Thyroid gland (tissue), 4 donors: ENCODE results near the gene RAB40C. TPM values are rescaled to one million over a fixed set of nuclear protein-coding genes. Genes with fewer than 3 reads are reported as not detected.

ENCODE experiments used
- DNase-seq, 2 donors: peaks; one replicate each; pipeline ENCODE4 v3.0.0-alpha.2; 2019
- H3K27ac ChIP-seq, 3 donors: fragments of 200-600 bp; sonication (generic); 1 replicate in 2 of 3; 2 replicates in 1 of 3; pipeline ENCODE4 v1.5.1; 2016 to 2019; ENCODE audit warnings: mild to moderate bottlenecking in 1 of 3, moderate library complexity in 1 of 3
- H3K27me3 ChIP-seq: fragments of 200-600 bp; sonication (generic); one replicate; pipeline ENCODE4 v1.5.1; 2019
- H3K36me3 ChIP-seq, 2 donors: fragments of 200-600 bp; sonication (generic); one replicate each; pipeline ENCODE4 v1.5.1; 2016 to 2019
- H3K4me1 ChIP-seq, 2 donors: fragments of 200-600 bp; sonication (generic); one replicate each; pipeline ENCODE4 v1.5.1; 2017 to 2019
- H3K4me3 ChIP-seq, 3 donors: fragments of 200-600 bp; sonication (generic); replicated peaks in 1 of 3; 1 replicate in 2 of 3; 2 replicates in 1 of 3; pipeline ENCODE4 v1.5.1; 2016; ENCODE audit warnings: mild to moderate bottlenecking in 1 of 3
- H3K9me3 ChIP-seq: fragments of 200-600 bp; sonication (generic); one replicate; pipeline ENCODE4 v1.5.1; 2017
- POLR2A ChIP-seq, 2 donors: fragments of 450-650 bp; IDR thresholded peaks; one replicate each; pipeline ENCODE4 v1.6.1; 2017; ENCODE audit warnings: antibody characterized with exemption in 2 of 2, mild to moderate bottlenecking in 2 of 2, moderate library complexity in 1 of 2
- WGBS, 2 donors: methylation state at CpG; one replicate each; pipeline ENCODE4 v1.1.5; 2017; 5-methylcytosine and 5-hydroxymethylcytosine counted together
- intact Hi-C: fragments of 100-400 bp; cut with DNase I; formaldehyde crosslinking; loops from one replicate; pipeline ENCODE4 v1.15.1; 2023
- total RNA-seq, 4 donors: library from RNA; depleted of rRNA; stranded (reverse); fragments of >200 nt; gene quantifications; one replicate each; pipeline ENCODE4 v1.2.3, GENCODE V29; 2016
- TF ChIP-seq, protein P1 (sequence below), 6 experiments: fragments of 200-600 bp in 3 of 6; fragments of 450-650 bp in 3 of 6; sonication (generic) in 3 of 6; IDR thresholded peaks; one replicate each; pipeline ENCODE4 v1.5.1; 2016 to 2019; ENCODE audit warnings: antibody characterized with exemption in 6 of 6, mild to moderate bottlenecking in 2 of 6, inconsistent platforms in 1 of 6, moderate library complexity in 1 of 6

Gene RAB40C
- total RNA-seq, 4 donors from 2014 or later, result 17.7 to 24.4 (median 18.4) TPM

DNA sequence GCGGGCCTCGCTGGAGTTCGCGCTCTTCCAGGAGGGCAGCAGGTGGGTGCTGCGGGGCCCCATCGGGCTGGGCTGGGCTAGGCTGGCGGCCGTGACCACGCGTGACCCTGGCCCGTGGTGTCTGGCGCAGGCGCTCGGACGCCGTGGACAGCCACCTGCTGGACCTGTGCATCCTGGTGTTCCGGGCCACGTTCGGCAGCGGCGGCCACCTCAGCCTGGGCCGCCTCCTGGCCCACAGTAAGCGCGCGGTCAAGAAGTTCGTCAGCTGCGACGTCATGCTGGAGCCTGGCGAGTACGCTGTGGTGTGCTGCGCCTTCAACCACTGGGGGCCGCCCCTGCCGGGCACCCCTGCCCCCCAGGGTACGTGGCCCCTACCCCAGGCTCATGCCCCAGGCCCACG is 37.7 kb upstream of the RAB40C start:
- Histone ChIP-seq H3K27me3 (no peaks in the 10 kb centered on the region), H3K9me3 (no peaks in the 10 kb centered on the region), H3K36me3 (peaks cover 13 to 16% of the 10 kb centered on the region in 2 donors), H3K4me3 (no peak overlapping the region), H3K27ac (no peak overlapping the region), H3K4me1 (no peaks in the 10 kb centered on the region)
- no peak for DNase-seq
- WGBS, 2 donors, result 96% methylated on average over 27 of the region's 35 CpGs; no CpG with 5 or more reads in 1 of the 2 donors
- TF ChIP-seq POLR2A (IDR thresholded peaks at IDR 0.05), result no peak
- TF ChIP-seq, protein P1, sequence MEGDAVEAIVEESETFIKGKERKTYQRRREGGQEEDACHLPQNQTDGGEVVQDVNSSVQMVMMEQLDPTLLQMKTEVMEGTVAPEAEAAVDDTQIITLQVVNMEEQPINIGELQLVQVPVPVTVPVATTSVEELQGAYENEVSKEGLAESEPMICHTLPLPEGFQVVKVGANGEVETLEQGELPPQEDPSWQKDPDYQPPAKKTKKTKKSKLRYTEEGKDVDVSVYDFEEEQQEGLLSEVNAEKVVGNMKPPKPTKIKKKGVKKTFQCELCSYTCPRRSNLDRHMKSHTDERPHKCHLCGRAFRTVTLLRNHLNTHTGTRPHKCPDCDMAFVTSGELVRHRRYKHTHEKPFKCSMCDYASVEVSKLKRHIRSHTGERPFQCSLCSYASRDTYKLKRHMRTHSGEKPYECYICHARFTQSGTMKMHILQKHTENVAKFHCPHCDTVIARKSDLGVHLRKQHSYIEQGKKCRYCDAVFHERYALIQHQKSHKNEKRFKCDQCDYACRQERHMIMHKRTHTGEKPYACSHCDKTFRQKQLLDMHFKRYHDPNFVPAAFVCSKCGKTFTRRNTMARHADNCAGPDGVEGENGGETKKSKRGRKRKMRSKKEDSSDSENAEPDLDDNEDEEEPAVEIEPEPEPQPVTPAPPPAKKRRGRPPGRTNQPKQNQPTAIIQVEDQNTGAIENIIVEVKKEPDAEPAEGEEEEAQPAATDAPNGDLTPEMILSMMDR (IDR thresholded peaks at IDR 0.05), result no peak
- intact Hi-C loops, result no loop called here

DNA sequence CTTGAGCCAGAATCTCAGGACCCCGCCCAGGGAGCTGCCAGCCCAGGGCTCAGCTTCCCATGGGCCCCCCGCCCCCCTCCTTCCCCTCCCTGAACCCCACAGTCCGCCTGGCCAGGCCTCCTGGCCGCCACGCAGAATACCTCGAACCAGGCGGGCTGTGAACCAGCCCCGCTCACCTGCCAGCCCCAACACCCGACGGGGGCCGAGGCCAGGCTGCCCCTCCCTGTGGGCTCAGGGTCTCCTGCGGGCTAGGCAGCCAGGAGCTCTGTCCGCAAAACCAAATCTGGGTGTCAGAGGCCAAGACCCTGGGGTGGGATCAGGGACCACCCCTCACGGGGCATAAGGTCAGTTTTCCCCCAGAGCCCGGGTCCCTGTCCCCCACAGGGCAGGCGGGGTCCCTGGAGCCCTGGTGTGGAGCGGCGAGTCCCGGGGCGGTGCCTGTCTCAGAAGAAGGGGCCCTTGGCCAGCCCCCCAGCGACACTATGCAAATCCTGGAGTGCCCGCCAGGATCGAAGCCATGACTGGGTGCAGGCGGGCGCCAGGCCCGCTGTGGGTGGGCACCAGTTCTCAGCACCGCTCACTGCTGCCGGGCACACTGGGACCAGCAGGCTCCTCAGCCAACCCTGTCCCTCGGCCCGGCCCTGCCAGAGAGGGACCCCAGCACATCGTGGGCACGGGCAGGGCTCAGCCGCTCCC is 36.1 kb upstream of the RAB40C start:
- Histone ChIP-seq H3K27ac (no peak overlapping the region), H3K36me3 (peaks cover 13 to 16% of the 10 kb centered on the region in 2 donors), H3K27me3 (no peaks in the 10 kb centered on the region), H3K4me1 (peaks cover 8 to 10% of the 10 kb centered on the region in 2 donors), H3K4me3 (no peak overlapping the region), H3K9me3 (no peaks in the 10 kb centered on the region)
- intact Hi-C loops, result no loop called here
- no peak for TF ChIP-seq POLR2A (IDR thresholded peaks at IDR 0.05)
- TF ChIP-seq, protein P1 (IDR thresholded peaks at IDR 0.05), result no peak
- 92 to 100% methylated on average over 1 to 16 of the region's 33 CpGs for WGBS, 2 donors
- DNase-seq, result no peak

DNA sequence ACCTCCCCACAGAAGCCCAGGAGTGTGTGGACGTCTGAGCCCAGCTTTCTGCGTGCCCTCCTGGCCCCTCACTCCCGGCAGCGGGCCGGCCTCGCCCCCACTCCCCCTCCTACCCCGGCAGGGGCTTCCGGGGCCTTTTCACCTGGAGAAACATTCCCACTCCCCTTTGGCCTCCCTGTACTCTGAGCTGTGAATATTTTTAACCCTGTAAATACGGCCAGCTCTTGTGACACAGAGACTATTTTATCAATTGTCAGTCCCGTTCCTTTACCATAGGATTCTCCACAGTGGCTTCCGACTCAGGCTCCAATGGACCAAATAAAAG is 35.6 kb upstream of the RAB40C start:
- no peak for TF ChIP-seq POLR2A (IDR thresholded peaks at IDR 0.05)
- TF ChIP-seq, protein P1 (IDR thresholded peaks at IDR 0.05), result no peak
- H3K9me3 ChIP-seq, result no peaks in the 10 kb centered on the region
- H3K36me3 ChIP-seq, result peaks cover 11 to 13% of the 10 kb centered on the region in 2 donors
- intact Hi-C loops, result no loop called here
- peaks cover 13 to 15% of the 10 kb centered on the region in 2 donors for H3K4me1 ChIP-seq
- H3K27me3 ChIP-seq, result no peaks in the 10 kb centered on the region
- WGBS, 2 donors, result 89 to 92% methylated on average over 11 of the region's 11 CpGs
- no peak for DNase-seq
- no peak overlapping the region for H3K4me3 ChIP-seq
- H3K27ac ChIP-seq, result no peak overlapping the region

DNA sequence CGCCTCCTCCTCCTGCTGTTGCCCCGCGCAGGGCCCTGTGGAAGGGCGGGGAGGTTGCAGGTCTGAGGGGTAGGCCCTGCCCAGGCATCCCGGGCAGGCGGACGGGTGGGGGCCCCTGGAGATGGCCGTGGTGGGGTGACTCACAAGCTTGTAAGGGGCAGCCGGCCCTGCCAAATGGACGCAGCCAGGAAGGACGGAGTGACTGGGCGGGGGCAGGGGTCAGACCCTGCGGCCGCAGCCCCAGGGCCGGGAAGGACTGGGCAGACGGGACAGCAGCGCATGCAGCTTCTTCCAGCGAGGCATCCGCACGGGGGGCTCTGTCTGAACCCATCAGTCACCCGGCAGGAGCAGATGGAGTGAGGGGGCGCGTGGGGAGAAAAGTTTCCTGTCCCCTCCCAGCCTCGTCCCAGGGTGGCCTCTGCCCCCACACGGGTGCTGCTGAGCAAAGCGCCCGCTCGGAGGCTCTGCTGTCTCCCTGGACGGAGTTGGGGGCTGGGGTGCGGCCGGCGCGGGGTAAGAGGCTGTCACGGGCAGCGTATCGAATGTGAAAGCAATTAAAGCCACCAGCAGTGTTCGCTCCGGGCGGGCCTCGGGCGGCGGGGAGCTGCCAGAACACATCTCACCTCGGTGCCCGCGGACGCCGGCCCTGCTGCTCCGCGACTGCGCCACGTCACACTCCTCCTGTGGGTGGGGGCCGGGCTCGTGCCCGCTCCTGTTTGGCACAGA is 35.1 kb upstream of the RAB40C start:
- Histone ChIP-seq H3K9me3 (no peaks in the 10 kb centered on the region), H3K27me3 (no peaks in the 10 kb centered on the region), H3K4me1 (peaks cover 13 to 20% of the 10 kb centered on the region in 2 donors), H3K4me3 (no peak overlapping the region), H3K36me3 (peaks cover 11 to 13% of the 10 kb centered on the region in 2 donors), H3K27ac (no peak overlapping the region)
- DNase-seq, result no peak
- intact Hi-C loops, result no loop called here
- no peak for TF ChIP-seq POLR2A (IDR thresholded peaks at IDR 0.05)
- TF ChIP-seq, protein P1 (IDR thresholded peaks at IDR 0.05), result no peak
- 91% methylated on average over 42 to 44 of the region's 54 CpGs for WGBS, 2 donors
